Testis (tissue), 2 donors: ENCODE results near the gene IGSF6.
A peak's percentile ranks its signal among the peaks of the same experiment; 100 is the strongest.

ENCODE experiments used
- POLR2A ChIP-seq: fragments of 450-650 bp; IDR thresholded peaks from one replicate; pipeline ENCODE4 v1.6.1; 2017; ENCODE audit warnings: antibody characterized with exemption, mild to moderate bottlenecking, moderate library complexity
- TF ChIP-seq, protein P1 (sequence below), 3 experiments: fragments of 450-650 bp in 2 of 3; fragments of 200-600 bp in 1 of 3; sonication (generic) in 1 of 3; IDR thresholded peaks; one replicate each; pipeline ENCODE4 v1.5.1; 2016 to 2019; ENCODE audit warnings: antibody characterized with exemption in 3 of 3, mild to moderate bottlenecking in 2 of 3, moderate library complexity in 1 of 3

- TF ChIP-seq, protein P1, sequence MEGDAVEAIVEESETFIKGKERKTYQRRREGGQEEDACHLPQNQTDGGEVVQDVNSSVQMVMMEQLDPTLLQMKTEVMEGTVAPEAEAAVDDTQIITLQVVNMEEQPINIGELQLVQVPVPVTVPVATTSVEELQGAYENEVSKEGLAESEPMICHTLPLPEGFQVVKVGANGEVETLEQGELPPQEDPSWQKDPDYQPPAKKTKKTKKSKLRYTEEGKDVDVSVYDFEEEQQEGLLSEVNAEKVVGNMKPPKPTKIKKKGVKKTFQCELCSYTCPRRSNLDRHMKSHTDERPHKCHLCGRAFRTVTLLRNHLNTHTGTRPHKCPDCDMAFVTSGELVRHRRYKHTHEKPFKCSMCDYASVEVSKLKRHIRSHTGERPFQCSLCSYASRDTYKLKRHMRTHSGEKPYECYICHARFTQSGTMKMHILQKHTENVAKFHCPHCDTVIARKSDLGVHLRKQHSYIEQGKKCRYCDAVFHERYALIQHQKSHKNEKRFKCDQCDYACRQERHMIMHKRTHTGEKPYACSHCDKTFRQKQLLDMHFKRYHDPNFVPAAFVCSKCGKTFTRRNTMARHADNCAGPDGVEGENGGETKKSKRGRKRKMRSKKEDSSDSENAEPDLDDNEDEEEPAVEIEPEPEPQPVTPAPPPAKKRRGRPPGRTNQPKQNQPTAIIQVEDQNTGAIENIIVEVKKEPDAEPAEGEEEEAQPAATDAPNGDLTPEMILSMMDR (IDR thresholded peaks at IDR 0.05): peak in 1 of 3 experiments; percentile 5
- TF ChIP-seq POLR2A: no peak
Observed at GRCh38 chr16:21599122-21600030, 53.0 kb downstream of the IGSF6 start, which contains the start of gene METTL9.
